CD4-positive, alpha-beta T cell treated with Interferon alpha-2 for 1 hour (primary cell): ENCODE data around the gene TMEM63A.

Experiments used
- DNase-seq, 2 donors: peaks; one replicate each; pipeline ENCODE4 v3.0.0-alpha.2; 2020 to 2022

The TMEM63A gene

DNA sequence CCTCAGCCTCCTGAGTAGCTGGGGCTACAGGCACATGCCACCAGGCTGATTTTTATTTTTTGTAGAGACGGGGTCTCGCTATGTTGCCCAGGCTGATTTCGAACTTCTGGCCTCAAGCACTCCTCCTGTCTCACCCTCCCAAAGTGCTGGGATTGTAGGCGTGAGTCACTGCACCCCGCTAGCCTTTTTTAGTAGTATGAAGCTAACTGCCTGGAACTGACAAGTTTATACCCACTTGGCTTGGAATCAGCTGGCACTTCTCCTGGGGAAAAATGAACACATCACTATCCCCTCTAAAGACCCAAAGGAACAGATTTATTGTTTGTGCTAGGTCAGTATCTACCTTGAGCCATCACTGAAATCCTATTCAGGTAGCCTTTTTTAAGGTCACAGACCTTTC lies 19.0 kb downstream of the TMEM63A start:
- no peak for DNase-seq

DNA sequence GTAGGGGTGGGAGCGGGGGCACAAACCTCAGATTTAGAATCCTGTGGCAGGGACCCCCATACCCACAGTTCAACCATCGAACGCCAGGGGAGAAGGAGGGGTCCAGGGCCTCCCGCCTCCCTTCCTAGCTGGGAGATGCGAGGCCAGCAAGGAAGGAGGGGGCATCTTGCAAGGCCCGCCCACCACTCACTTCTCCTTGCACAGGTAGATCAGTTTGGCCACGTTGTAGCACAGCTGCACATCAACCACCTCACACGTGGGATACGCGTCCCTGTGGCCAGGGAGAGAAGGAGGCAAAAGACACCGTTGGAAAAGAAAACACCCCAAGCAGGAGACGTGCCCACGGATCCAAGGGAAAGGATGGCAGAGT lies 19.6 kb downstream of the TMEM63A start:
- DNase-seq, result no peak

DNA sequence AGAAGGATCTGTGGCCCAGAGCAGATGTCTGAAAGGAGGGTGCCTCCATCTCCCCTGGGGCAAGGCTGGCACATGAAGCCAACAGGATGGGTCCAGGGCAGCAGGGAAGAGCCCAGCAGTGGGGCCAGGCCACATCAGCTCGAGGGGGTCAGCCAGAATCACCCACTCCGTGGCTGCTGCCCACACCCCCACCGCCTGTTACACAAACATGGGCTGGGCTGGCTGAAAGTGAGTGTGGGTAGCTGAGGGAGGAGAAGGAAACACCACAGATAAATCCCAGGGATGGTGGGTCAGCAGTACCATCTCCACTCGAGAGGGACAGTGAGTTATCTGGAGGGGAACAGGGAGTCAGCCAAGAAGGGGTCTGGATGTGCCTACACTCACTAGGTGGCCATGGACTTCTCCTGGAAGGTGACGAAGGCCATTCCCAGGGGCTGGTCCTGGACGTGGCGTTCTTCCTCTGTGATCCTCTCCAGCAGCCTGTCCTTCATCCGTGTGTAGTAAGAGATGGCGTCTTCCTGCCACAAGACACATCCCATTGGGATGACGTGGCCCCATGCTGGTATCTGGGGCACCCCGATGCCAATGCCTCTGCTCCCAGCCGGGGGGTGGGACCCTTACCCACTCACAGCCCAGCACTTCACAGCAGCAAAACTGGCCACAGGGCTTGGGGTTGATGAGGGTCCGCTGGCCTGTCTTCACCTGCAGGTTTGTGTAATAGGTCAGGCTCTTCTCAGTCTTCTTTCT lies 20.2 kb downstream of the TMEM63A start:
- DNase-seq, result no peak

DNA sequence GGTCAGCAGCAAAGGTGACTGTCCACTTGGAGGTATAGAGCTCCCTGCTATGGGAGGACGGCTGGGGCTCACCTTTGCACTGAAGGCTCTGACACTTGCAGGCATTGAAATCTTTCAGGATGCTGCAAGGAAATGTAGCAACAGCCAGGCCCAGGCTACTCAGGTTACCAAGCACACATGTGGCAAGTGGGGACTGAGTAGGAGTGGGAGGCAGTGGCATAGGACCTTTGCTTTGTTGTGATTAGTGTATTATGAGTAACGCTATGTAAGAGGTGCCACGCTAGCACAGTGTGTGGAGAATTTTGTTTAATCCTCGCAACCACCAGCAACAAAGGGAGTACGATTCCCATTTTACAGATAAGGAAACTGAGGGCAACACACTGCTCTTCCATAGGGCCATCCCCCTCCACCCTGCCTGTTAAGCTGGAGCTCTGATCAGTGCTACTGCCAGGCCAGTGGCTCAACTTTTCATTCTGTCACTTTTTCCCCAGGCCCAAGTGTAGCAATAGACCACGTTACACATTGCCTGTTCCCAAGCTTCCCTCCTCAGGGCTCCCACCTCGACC lies 21.2 kb downstream of the TMEM63A start:
- DNase-seq, result no peak

DNA sequence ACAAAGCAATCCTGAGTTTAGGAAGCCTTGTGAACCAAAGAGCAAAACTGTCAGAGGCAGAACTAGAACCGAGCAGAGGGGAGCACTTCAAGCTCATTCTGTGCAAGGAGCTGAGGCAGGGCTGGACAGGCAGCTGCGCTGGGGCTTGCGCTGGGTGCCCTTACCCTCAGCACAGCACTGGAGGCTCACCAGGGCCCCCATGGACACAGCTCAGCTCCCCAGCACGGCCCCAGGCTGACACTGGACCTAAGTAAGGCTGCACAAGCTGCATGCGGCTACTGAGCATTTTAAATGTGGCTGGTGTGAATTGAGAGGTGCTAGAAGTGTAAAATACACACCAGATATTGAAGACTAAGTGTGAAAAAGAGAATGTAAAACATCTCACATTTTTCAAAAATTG lies 22.1 kb downstream of the TMEM63A start:
- DNase-seq, result no peak

DNA sequence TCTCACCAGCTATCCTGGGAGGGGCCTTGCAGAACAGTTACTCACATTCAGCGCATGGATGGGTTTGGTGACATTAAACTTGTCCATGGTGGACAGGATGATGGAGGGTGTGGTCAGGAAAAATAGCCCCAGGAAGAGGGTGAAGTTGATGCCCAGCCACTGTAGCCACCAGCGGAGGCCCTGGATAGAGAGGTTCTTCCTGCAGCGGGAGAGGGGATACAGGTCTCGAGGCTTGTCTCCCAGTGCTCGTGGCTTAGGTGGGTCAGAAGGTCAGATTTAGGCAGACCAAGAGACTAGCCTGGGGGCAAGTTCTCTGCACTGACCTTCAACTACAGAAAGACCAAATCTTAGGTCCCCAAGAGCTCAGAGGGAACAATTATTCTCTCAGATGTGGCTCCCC lies 23.0 kb downstream of the TMEM63A start:
- DNase-seq, result no peak

DNA sequence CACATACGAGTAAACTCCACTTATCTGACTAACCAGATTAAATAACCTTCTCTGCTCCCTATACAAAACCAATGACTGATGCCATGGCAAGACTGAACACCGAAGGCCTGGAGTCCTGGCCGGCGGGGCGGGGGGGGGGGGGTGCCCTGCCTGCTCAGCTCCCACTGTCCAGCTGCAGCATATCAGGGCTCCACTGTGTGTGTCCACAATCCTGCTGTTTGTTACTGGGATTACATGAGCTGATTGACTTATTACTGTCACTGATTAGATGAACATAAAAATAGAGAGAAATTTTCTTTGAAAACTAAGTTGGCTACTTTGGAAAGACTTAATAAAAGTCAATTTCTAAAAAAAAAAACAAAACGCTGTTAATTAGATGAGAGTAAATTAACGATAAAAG lies 24.9 kb downstream of the TMEM63A start:
- no peak for DNase-seq

DNA sequence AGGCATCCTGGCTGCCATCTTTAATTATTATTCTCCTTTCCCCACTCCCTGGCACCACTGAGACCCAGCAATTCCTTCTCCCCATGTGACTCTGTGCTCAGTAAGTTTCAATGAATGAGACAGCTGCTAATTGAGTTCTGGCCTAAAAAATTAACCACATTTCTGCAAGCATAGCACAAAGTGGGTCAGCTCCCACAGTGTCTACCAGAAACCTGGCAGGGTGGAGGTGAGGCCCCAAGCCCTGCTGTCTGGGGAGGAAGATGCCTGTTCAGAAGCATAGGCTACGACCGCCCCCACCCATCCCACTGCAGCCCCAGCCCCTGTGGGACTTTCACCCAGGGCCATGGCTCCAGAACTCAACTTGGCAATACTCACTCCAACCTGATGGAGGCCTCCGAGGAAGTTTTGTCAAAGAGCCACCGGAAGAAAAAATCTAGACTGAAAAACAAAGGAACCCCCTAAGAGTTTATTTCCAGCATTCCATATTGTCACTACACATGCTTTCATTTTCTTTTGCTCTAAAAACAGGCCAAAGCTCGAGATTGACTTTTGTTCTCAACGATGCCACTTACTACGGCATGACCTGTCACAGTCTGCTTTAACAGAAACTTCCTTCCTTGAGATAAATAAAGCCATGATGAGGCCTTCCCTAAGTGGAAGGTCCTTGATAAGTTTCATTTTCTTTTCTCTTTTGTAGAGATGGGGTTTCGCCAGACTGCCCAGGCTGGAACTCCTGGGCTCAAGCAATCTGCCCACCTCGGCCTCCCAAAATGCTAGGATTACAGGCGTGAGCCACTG lies 26.5 kb downstream of the TMEM63A start:
- DNase-seq, result no peak

DNA sequence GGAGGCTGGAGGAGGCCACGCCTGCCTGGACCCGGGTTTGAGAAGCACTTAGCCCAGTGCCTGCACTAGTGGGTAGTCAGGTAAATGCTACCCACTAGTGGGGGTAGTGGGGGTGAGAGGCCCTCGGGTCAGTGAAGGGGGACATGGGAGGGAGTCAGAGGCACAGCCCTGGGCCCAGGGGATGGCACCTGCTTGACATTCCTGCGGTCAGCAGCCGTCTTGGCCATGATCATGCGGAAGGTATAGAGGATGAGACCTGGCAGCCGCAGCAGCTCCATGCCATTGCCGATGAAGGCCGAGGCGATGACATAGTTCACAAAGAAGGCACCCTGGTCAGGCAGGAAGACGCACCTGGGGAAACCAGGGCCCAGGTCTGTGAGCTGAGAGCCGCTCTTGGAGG lies 28.7 kb downstream of the TMEM63A start:
- no peak for DNase-seq

DNA sequence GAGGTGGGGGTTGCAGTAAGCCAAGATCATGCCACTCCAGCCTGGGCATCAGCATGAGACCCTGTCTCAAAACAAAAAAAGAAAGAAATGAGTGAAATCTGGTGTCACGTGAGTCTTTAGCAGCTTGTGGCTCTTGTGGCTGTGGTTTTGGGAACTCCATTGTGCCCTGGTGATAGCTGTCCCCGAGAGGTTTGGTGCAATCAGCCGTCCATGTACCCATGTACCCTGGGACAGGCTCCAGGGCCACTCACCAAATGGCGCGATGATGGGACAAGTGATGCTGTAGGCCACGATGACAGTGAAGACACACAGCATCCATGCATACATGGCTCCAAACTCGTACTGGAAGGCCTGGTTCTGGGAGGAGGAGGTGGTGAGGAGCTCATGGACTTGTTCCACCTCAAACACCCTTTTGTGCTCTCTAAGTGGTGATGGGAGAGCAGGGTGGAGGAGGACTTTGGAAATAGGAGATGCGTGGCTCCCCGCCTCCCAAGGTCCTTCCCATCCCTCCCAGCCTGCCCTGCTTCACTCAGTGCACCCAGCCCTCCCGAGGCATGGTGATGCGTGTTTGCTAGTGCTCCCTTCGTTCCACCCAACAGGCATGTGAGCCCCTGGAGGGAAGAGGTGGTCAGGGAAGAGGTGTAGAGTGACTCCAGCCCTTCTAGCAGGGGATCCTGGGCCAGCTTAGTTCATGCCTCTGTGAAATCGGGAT lies 29.6 kb downstream of the TMEM63A start:
- DNase-seq, result no peak

DNA sequence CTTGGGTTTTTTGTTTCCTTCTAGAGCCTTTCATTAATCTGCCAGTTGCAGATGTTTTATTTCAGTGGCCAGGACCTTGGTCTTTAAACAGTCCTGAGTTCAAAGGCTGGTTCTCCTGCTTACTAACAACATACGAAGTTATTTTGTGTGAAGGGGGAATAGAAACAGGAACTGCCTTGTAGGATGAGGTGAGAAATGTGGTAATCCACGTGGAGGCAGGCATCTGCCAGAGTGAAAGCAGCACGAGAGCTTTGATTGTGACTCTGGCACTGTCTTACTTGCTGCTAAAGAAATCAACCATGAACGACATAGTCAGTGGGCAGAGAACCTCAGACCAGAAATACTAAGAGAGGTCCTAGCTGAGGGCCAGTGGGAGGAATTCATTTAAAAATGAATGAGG lies 30.4 kb downstream of the TMEM63A start:
- DNase-seq, result peak in 1 of 2 donors; percentile 30

DNA sequence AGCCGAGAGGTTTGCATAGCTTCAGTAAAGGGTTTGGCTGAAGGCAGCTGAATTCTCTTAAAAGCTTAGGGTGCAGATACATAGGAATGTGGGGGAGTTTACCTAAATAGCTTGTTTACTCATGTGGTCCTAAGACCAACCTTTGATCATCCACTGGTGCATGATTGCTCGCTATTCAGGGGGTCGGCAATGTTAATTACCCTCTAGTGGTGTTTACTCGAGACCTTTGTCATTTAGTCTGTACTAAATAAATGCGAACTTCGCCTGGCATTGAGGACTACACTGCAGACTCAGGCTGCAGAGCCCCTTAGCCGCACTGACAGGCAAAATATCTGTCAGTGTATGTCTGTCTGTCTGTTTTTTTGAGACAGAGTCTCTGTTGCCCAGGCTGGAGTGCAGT lies 31.8 kb downstream of the TMEM63A start:
- no peak for DNase-seq

DNA sequence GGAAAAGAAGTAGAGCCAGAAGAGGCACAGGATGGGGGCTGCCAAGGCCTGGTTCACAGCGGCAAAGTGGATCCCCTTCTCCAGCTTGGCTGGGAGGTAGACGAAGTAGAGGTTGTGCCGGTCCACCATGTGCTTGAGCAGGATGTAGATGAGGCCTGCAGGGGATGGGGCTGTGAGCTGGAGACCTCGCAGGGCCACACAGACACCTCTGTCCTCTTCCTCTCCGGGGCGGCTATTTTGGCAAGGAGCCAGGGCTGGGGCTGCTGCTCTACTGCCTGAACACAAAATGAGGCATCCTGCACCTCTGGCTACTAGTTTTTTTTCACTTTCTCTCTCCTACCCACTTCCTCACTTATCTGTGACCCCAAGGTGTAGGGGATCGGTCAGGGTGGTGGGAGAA lies 32.3 kb downstream of the TMEM63A start:
- peak; percentile 36 to 51 for DNase-seq

DNA sequence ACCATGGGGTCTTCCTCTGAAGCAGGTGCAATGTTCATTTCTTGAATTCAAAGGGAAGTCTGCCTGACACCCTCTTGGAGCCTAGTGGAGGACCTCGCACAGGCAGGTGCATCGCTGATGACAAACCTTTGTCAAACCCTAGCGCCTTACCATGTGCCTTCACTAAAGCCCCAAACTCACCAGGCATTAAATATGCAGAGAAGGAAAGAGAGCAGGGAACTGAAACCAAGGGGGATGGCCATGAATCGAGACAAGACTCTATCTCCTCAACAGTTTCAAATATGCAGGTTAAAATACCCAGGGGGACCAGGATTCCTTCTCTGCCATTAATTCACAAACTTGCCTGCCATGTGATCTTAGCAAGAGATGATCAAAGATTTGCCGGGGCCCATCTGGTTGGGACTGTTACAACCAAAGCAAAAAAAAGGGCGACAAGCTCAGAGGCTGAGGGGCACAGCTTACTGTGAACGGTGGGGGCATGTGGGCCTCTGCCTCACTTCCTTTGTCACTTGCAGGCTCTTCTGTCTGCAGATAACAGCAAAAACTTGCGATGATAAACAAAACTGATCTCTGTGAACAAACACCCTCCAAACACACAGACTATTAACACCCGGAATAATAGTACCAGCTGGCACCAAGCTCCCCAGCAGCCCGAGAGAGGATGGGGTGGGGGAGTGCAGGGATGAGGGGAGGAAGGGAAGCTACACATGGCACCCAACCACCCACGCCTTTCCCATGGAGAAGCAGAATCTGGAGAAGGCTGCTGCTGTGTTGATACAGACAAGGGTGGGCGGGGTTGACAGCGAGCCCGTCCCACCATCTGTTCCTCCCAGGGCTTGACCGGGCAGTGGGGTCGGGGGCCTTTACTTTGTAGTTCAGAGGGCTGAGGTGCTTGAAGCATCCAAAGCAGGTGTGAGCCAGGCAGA lies 33.9 kb downstream of the TMEM63A start:
- peak; percentile 20 to 41 for DNase-seq

DNA sequence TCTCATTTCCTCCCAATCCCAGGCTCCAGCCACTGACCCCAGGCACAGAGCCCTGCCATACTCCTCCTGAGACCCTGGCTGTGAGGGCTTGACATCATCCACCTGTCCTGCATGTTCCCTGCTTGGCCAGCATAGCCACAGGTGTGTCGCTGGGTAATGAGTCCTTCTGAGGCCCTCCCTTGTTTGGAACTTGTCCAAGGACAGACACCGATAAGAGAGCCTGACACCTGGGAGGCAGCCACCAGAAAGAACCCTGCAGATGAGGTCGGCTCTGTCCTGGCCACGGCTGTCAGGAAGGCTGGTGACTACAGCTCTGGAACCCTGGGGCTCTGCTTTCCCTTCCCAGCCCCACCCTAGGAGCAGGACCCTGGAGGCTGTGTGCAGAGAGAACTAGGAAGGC lies 34.6 kb downstream of the TMEM63A start:
- DNase-seq, result no peak

DNA sequence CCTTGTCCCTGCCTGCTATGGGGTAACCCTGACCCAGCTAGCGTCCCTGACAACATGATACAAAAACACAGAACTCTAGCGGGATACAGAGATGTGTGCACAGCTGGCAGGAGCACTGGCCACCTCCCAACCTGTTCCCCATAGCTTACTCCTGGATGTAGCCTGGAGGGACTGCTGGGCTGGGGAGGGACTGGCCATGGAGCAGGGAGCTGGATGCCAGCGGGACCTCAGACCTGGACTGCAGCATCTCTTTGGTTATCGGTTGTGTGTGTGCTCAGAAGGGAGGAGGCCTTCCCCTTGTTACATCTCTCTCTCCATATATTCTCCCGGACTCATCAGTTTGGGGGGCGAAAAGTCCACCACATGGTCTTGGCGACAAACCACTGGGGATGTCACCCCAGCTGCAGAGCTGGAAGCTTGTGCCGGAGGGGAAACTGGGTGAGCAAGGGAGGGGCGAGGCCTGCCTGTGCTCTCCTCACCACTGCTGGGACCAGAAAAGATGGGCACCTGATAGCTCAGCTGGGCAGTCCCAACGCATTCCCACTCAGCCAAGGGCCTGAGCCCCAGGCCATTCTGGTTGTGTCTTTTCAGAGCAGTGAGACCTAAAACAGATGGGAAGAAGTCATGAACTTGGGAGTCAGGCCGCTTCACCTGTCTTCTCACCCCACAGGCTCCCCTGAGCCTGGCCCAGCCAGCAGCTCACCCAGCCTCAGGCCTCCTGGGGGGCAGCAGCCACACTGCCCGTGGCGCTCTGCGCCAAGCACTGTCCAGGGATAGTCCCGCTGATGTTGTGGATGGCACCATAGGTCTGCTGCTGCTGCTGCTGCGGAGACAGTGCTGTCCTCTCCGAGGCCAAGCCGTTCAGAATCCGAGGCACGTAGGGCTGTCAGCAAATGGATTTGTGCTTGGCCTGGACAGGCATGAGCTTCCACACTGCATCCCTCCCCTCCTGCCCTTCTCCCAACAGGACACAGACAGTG lies 35.6 kb downstream of the TMEM63A start:
- no peak for DNase-seq

DNA sequence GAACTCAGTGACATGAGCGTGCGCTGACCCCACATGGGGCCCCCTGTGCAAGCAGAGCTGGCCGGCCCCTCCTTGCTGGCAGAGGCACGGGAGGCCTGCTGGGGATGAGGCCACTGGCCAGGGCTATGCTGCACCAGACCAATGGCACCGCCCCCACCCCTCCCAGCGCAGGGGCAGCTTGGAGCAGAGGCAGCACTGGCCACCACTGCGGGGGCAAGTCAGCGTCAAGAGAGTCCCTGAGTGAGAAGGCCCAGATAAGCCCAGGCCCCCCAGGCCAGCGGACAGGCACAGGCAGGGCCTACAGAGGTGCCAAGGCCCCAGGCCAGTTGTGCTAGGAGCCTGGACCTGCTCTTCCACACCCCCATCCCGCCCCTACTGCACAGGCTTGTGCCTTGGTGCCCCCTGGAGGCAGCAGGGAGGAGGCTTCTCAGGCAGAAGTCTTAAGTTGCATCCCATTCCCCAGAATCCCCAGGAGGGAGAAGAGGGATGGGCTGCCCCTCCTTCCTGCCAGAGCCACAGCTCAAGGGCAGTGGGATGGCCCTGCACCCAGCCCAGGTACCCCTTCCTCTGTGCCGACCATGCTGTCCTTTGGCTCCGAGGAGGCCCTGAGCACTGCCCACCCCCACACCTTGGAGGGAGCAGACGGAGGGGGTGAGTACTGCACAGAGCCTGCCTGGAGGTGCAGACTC lies 36.5 kb downstream of the TMEM63A start:
- peak; percentile 19 to 35 for DNase-seq

DNA sequence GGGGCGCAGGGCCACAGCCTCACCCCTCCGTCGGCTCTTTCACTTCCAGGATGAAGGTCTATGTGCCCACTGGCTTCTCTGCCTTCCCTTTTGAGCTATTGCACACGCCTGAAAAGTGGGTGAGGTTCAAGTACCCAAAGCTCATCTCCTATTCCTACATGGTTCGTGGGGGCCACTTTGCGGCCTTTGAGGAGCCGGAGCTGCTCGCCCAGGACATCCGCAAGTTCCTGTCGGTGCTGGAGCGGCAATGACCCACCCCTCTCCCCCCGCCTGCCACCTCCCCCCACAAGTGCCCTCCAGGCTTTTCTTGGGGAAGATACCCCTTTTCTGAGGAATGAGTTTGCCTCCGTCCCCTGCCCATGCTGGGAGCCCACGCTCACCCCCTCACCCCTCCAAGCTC lies 37.1 kb downstream of the TMEM63A start:
- no peak for DNase-seq

DNA sequence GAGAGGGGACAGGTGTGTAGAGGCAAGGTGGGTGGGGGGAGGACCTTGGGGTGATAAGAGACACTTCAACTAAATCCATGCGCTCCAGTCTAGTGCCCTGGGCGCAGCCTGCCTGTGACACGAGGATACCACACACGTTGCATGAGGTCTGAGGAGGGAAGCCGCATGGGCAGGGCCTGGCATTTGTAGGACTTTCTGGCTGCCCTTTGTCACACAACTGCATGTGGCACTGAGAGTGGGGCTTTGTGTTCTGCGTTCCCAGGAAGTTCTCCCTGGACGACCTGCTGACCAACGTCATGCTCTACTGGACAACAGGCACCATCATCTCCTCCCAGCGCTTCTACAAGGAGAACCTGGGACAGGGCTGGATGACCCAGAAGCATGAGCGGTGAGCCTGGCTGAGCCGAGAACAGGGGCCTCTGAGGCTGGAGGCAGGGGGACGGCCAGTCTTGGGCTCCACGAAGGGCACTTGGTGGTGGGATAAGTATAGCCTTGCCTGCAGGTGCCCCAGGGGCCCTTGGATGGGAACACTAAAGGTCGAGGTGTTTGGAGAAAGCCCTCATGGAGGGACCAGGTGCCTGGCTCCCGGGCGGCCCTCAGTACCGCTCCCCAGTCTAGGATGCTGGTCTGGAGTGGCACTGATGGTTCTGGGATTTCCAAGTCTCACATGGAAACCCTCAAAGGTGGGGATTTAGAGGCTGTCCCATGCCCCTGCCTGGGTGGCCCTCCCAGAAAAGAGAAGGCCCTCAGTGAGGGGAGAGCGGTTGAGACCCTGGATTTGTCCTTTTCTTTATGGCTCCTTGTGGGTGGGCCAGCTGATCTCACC lies 37.7 kb downstream of the TMEM63A start:
- no peak for DNase-seq

DNA sequence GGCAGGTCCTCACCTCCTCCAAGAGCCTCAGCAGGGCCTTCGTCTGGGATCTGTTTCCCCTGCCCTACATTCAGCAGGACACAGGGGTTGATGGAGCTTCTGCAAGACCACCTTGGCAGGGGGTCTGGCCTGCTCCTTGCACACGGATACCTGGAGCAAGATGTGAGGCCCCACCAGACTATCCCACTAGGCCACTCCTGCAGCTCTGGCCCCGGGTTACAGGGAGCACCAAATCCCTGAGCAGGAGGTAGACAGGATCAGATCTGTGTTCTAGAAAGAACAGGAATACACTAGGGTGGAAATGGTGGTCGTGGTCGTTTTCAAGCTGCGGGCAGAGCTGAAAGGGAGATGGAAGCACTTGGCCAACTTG lies 38.8 kb downstream of the TMEM63A start:
- DNase-seq, result no peak
